Left hindlimb (tissue), 1 donor: ENCODE data around the gene MRTO4.
"Not testable (repeated sequence)": the region's sequence is repeated elsewhere in the genome, so short reads cannot be mapped to it uniquely, and the experiment has no call there.

Source experiments
- DNase-seq: peaks from one replicate; pipeline ENCODE4 v3.0.0-alpha.2; 2018

MRTO4 gene

GRCh38 chr1:19251305-19252196 is at the start of gene MRTO4, which contains the start of gene EMC1:
Gene MRTO4, plus strand, starts transcription at chr1:19251805. Its CDS starts 31 bp downstream, at chr1:19251836.
Gene EMC1, minus strand, starts transcription at chr1:19251524. Its CDS starts 15 bp downstream, at chr1:19251509.
- DNase-seq = peak; percentile 92

DNA sequence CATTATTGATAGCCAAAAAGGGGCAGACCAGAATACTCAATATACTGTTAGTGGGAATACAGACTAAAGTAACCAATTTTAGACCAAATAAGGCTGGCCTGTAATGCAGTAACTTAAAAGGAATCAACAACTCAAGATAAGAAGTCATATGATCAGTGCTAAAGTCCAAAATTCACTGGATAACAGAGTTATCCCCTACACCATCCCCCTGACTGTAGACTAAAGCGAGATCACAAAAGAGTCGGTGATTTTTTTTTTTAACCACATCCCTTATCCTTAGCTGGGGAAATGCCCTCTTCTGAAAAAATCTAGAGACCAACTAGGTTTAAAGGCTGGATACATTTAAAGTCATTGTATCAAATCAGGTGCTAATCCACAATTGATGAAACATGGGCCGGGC is 49.2 kb upstream of the MRTO4 start:
- no peak for DNase-seq

- DNase-seq = no peak
These were observed 48.2 kb upstream of the MRTO4 start for GRCh38 chr1:19203440-19203839.

DNA sequence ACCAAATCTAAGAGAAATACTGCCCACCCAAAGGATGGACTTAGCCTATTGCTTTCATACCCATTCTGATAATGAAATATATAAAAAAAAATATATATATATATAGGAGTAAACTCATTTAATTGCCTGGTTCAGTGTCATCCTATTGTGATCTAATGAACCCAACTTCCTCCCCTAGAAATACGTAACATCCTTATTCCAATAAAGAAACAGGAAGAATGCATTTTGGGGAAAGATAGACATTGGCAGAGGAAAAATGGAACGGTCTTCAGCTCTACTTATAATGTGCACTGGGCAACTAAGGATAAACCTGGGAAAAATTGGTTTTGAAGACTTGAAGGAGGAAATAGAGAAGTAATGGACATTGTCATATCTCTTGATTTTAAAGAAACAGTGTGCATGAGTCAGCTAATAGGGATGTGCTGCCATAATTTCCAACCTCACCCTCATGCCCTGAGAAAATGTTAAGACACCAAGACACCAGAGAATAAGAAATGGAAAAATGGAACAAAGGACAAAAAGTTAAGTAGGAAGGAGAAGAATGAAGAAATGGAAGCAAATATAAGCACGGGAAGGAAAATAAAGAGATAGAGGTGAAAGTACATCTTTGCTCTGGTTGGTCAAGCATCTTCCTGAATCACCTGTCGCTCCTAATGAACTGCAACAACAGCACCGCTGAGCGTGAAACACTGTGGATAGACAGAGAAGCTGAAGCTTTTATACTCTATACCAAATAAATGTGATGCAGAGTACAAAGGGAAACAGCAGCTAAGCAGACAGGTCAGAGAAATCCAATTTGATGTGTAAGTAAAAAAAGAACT is 46.9 kb upstream of the MRTO4 start:
- no peak for DNase-seq

- no peak for DNase-seq
These were observed 46.2 kb upstream of the MRTO4 start for GRCh38 chr1:19205403-19205802.

GRCh38 chr1:19205845-19206244 is 45.8 kb upstream of the MRTO4 start:
- DNase-seq = no peak

- DNase-seq = no peak
These were observed 44.7 kb upstream of the MRTO4 start for GRCh38 chr1:19206947-19207346.

DNA sequence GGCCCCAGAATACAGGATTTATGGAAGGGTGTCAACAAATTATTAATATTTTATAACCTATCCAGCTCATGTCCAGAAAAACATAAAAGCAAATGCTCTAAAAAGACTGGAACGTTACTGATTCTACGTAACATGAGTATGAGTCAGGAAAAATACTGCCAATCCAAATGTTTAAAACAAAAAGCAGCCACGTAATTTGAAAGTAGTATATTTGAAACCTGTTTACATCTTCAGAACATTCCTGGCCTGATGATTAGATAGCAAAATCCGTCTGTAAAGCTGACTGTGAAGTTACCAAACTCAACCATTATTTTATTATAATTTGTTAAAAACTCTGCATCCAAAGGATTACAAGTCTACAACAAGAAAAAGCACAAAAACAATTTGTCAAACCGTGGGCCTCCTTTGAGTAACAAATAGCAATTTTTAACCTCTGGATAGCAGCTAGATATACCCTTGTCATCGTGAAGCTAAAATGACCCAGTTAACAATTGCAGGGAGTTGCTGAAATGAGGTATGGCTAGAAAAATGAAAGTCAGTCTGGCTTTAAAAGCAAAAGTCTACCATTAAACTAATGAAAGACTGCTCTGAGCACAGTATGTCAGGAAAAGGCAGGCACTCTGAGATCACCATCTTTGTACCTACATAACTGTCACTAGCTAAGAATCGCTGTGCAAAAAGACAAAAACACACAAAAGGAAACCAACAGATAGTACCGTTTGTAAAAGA is 42.7 kb upstream of the MRTO4 start:
- no peak for DNase-seq

DNA sequence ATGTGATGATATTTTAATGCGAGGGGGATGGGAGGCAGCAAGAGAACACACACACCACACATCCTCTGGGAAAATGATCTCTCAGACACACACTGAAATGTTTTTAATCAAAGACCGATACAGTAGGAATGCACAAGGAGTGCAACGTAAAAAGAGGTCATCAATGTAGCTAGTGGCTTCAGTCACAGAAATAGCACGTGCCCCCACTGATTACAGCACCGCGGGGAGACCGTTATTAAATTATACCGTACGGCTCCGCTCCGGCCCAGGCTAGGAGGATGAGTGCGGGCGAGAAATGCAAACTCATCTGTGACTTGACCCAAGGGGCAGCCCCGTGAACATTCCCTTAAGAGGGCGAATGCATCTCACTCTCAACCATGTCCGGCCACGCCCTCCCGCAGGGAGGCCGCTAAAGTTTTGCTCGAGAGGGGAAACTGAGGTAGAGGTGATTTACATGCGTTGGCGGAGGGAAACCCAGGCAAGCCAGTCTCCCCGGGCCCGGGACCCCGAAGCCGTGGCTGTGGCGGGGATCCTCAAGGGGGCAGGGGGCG is 42.1 kb upstream of the MRTO4 start:
- DNase-seq = peak; percentile 44

DNA sequence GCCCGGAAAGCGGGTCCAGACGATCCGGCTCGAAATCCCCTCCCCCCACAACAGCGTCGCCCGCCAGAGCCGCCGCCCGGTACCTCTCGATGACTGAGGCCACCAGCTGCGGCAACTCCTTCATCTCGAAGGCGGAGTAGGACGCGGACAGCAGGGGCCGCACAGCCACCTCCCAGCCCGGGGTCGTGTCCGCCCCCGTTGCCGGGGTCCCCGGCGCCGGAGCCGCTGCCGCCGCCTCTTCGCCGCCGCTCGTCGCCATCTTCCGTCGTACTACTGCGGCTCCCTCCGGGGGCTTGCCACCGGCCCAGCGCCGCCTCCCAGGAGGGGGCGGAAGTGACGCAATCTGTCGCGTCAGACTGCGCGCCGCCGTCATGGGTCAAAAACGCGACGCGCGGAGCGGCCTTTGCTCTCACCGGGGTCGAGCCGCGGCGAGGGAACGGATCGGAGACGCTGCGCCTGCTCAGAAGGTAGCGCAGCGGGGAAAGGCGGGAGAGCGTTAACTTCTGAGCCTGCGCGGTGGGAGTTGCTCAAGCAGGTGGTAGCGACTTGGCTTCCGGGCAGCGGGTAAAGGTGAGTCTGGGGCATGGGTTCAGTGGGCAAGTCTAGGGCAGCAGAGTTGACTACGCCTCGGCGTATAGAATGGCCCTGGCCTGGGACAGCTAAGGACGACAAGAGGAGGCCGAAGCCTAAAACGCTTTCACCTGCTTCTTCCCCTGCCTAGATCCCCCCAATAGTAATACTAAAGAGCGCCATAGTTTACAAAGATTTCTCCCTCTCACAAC is 41.4 kb upstream of the MRTO4 start, which contains the start of gene UBR4:
Gene UBR4, minus strand, starts transcription at position 277 of the 782 bp plus-strand sequence. Its CDS starts 18 bp downstream, at position 259.
- peak; percentile 94 for DNase-seq

DNA sequence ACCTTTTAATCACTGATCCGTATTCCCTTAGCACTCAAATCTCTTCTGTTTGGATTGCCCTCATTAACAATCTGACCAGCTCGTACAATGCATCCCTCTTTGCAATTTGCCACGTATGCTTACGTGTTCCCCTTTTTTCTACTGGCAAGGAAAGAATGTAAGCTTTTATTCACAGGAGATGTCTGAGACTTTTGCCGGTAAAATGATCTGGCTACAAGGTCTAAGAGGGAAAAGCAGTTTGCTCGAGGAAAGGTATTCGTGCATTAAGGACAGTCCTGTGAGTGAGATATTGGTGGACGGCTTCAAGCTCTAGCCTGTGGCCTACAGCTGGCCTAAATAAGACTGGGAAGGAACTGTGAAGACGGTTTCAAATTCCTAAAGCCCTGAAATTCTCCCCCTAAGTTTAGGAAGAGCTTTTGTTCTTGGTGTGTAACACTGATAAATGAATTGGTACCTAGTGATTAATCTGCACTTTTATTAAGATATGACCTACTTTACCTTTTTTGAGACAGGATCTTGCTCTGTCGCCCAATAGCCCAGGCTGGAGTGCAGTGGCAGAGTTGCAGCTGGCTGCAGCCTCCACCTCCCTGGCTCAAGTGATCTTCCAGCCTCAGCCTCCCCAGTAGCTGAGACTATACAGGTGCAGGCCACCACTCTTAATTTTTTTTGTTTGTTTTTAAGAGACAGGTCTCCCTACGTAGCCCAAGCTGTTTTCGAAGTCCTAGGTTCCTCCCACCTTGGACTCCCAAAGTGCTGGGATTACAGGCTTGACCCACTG is 40.6 kb upstream of the MRTO4 start:
- no peak for DNase-seq

- no peak for DNase-seq
These were observed 39.4 kb upstream of the MRTO4 start for GRCh38 chr1:19212167-19212566.

GRCh38 chr1:19213580-19213979 is 38.0 kb upstream of the MRTO4 start:
- DNase-seq = no peak

GRCh38 chr1:19216585-19216984 is 35.0 kb upstream of the MRTO4 start:
- DNase-seq = not testable (repeated sequence)

- no peak for DNase-seq
These were observed 32.2 kb upstream of the MRTO4 start for GRCh38 chr1:19219451-19219850.

DNA sequence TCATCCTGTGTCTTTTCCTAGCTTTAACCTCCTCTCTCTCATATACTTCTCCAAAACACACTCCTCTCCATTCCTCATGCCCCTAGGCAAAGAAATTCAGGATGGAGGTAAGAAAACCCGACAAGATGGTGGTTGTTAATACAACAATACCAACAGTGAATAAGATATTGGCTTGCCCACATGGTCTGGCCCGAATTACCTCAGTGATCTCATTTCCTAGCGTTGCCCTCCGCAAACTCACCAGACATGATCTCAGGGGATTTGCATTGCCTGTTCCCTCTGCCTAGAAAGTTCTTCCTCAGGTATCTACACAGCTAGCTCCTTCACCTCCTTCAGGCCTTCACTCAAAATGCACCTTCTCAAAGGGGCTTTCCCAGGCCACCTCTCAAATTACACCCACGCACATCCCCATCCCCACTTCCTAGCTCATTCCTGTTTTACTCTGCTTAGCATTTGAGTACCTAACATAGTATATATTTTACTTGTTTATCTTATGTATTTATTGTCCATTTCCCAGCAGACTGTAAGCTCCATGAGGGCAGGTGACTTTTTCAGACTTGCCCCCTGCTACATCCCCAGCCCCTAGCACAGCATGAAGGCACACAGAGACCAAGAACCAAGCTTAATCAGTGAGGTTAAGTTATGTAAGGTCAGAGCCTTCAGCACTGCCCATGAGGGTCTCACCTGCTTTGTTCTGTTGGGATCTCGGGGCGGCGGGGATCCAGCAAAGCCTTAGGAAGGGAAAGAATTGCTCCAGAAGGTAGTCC is 31.3 kb upstream of the MRTO4 start:
- DNase-seq = no peak

DNA sequence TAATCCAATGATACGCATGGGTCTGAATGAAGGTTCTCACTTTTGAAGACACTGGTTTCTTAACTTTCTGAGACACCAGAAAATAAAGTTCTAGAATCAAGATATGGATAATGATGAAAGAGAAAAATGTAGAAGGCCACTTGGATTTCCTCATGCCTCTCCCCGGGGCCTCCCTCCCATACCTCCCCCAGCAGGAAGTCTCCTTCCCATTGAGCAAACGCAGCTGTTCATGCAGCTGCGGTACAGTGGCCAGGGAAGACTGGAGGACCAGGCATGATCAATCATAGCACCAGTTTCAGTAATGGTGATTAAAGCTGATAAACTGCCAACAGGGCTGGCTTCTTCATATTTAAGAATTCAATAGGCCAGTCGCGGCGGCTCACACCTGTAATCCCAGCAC is 30.6 kb upstream of the MRTO4 start:
- DNase-seq = no peak

GRCh38 chr1:19222573-19222972 is 29.0 kb upstream of the MRTO4 start:
- DNase-seq = no peak

DNA sequence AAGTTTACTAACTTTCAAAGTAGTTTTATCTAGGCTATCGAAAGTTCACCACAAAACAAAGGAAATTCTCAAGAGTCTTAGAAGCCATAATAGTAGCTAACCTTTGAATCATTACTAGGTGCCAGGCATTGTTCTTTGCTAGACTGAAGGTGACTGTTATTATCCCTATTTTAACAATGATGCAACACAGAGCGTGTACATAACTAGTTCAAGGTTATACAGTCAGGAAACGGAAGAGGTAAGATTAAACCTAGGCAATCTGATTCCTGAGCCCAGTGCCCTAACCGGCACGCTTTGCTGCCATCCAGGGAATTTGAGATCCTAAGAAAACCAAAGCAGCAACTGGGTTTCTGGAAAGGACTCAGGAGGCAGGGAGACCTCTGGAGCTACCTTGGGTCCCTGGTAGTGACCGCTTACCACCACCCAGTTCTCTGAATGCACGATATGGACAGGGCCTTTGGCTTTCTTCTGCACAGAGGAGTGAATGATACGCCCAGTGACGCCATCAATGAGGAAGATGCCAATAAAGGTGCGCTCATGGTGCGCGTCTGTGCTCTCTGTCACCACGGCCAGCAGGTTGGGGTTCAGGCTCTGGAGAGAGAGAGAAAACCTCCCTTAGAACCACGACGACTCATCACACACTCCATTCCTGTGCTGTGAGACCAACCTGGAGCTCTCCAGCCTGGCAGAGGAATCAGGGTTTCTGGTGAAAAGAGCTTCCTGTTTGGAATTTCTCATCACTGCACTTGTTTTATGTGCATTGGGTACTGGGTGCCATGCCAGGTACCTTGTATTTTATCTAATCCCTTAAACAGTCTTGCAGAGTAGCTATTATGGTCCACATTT is 28.4 kb upstream of the MRTO4 start:
- no peak for DNase-seq
